Coronary artery (tissue), 2 donors: Measurements from ENCODE around the gene GPR87.

ENCODE experiments used
- DNase-seq: peaks from one replicate; pipeline ENCODE4 v3.0.0-alpha.2; 2017; ENCODE audit warnings: low spot score
- H3K27ac ChIP-seq, 2 donors: fragments of 200-600 bp; sonication (generic); one replicate each; pipeline ENCODE4 v1.5.1; 2016 to 2019
- H3K4me3 ChIP-seq: fragments of 200-600 bp; sonication (generic); 2 replicates; pipeline ENCODE4 v1.5.1; 2016; ENCODE audit warnings: mild to moderate bottlenecking, moderate library complexity
- TF ChIP-seq, protein P1 (sequence below): fragments of 200-600 bp; sonication (generic); IDR thresholded peaks from one replicate; pipeline ENCODE4 v1.5.1; 2019; ENCODE audit warnings: antibody characterized with exemption

The GPR87 gene

GRCh38 chr3:151316267-151316991, at the start of gene GPR87:
TSS of gene GPR87 (minus strand) at chr3:151316820. CDS start at chr3:151300100, 16,720 bp downstream.
- Histone ChIP-seq H3K4me3 (no peak within 1 kb of the TSS), H3K27ac (no peak within 1 kb of the TSS)
- DNase-seq, result no peak
- TF ChIP-seq, protein P1, sequence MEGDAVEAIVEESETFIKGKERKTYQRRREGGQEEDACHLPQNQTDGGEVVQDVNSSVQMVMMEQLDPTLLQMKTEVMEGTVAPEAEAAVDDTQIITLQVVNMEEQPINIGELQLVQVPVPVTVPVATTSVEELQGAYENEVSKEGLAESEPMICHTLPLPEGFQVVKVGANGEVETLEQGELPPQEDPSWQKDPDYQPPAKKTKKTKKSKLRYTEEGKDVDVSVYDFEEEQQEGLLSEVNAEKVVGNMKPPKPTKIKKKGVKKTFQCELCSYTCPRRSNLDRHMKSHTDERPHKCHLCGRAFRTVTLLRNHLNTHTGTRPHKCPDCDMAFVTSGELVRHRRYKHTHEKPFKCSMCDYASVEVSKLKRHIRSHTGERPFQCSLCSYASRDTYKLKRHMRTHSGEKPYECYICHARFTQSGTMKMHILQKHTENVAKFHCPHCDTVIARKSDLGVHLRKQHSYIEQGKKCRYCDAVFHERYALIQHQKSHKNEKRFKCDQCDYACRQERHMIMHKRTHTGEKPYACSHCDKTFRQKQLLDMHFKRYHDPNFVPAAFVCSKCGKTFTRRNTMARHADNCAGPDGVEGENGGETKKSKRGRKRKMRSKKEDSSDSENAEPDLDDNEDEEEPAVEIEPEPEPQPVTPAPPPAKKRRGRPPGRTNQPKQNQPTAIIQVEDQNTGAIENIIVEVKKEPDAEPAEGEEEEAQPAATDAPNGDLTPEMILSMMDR, result no peak

DNA sequence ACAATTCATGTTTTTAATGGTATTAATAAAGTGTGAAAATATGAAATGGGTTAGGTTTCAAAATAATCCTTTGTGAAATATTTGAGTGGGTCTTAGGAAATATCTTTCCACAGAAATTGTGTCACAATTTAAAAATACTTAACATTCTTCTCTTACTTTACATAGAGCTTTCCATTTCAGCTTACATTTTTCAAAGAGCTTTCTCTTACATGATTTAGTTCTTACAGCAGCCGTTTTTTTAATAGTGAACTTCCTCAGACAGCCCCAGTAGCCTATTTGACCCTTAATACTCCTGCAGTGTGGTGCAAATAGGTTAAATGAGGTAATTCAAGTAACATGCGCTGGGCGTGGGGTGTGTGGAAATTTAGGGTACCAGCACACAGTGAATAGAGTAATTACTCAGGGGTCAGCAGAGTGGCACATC, 46.1 kb upstream of the GPR87 start:
- DNase-seq, result no peak
- H3K27ac ChIP-seq, result no peak overlapping the region
- no peak overlapping the region for H3K4me3 ChIP-seq
- TF ChIP-seq, protein P1, result no peak

GRCh38 chr3:151357463-151357850, 40.8 kb upstream of the GPR87 start:
- H3K27ac ChIP-seq, result no peak overlapping the region
- H3K4me3 ChIP-seq, result peak overlapping the region; percentile 41
- TF ChIP-seq, protein P1, result no peak
- DNase-seq, result no peak

- TF ChIP-seq, protein P1, result no peak
- Histone ChIP-seq H3K4me3 (peak overlapping the region; percentile 41), H3K27ac (no peak overlapping the region)
- no peak for DNase-seq
These were observed 40.3 kb upstream of the GPR87 start for GRCh38 chr3:151356794-151357462.

GRCh38 chr3:151351648-151352047, 35.0 kb upstream of the GPR87 start:
- Histone ChIP-seq H3K4me3 (no peak overlapping the region), H3K27ac (no peak overlapping the region)
- DNase-seq, result no peak
- TF ChIP-seq, protein P1, result no peak

DNA sequence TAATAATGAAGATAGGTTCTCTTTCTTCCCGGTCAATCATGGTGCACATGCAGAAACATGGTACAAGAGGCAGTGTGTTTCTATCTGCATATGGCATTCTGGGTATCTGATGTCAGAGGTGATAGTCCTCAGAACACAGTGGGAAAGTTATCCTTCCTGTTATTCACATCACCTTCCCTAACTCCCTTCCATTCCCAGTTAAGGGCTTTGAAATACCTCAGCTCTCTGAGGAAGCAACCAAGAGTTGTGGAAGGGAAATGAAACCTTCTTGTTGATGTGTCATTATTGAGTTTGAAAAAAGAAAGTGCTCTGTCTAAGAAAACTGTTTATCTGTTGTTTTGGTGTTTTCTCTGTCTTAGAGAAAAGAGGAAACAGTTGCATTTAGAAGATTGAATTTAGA, 34.6 kb upstream of the GPR87 start:
- TF ChIP-seq, protein P1, result no peak
- Histone ChIP-seq H3K4me3 (no peak overlapping the region), H3K27ac (peak overlapping the region in 1 of 2 donors; percentile 22)
- no peak for DNase-seq

DNA sequence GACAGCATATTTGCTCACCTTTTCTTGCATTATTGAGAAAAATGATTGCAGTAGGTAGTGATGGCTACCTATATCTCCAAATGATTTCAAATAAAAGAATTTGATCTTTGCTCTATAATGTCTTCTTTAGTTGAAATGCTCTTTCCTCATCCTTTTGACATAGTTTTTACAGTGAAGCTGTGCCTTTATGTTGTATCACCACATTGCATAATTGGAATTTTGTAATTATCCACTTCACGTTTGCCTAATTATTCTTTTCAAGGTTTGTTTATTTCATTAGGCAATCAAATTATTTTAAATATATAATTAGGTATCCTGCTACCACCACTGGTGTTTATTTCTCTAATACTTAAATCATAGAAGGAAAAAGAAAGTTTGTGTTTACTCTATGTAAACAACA, 34.0 kb upstream of the GPR87 start:
- DNase-seq, result no peak
- Histone ChIP-seq H3K4me3 (no peak overlapping the region), H3K27ac (no peak overlapping the region)
- TF ChIP-seq, protein P1, result no peak
